GM23248 (cell line): ENCODE results near the gene KCTD5.

ENCODE experiments used
- EZH2 ChIP-seq: fragments of 200-600 bp; sonication (generic); IDR thresholded peaks from 2 replicates; pipeline ENCODE4 v1.6.1; 2018; ENCODE audit warnings: antibody characterized with exemption, mild to moderate bottlenecking; ENCODE audit not compliant: insufficient read depth, poor library complexity, severe bottlenecking
- EZH2phosphoT487 ChIP-seq: fragments of 200-600 bp; sonication (generic); IDR thresholded peaks from 2 replicates; pipeline ENCODE4 v1.6.1; 2018; ENCODE audit warnings: antibody characterized with exemption, moderate library complexity, mild to moderate bottlenecking, low read depth; ENCODE audit not compliant: insufficient read depth

DNA sequence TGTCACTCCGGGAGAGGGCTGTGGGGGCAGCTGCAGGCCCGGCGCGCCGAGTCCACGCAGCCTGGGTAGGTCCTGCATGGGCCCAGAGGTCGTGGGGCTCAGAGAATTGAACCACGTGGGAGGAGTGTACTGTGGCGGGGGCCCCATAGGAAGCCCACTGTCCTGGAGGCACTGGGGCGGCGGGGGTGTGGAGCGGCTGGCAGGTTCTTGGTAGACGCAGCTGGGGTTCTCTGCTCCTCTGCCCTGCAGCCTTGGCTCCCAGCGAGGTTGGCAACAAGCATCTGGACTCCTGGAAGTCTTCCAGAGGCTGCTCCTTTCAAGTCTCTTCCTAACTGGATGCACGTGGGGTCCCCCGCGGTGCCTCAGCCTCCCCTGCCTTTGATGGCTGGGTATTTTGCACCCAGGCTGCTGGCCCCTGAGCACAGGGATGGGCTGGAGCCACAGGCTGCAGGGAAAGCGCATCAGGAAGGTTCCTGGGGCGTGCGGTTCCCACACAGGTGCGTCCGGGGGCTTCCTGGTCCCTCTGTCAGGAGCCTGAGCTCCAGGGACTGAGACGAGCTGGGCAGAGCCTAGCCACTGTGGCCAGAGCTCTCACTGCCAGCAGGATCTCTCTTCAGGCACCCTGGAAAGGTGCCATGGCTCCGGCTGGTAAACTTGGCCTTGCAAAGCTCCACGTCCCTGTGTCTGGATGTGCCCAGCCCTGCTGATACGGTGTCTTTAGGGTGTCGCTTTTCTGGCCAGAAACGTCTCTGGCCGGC lies 9.3 kb downstream of the KCTD5 start:
- no peak for TF ChIP-seq EZH2
- no peak for TF ChIP-seq EZH2phosphoT487
